ENCODE results near the gene MBD3L4.
"Not testable (repeated sequence)": the region's sequence is repeated elsewhere in the genome, so short reads cannot be mapped to it uniquely, and the experiment has no call there.

DNA sequence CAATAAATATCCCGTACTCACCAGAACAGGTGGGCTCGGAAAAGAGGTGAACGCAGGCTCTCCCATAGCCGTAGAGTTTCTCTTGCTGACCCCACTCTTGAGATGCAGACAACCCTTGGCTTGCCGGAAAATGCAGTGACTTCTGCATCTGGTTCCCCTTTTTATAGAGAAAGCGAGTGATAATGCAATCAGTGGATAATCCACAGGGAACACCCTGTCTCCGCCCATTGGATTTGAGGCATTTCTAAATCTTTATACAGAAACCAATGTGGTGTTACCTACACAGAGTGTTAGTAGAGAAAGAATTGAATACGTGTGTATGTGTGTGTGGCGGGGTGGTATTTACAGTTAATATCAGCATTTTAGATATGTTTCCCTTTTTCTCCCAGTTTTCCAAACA is at the start of gene MBD3L4:
- TF ChIP-seq, protein P1, sequence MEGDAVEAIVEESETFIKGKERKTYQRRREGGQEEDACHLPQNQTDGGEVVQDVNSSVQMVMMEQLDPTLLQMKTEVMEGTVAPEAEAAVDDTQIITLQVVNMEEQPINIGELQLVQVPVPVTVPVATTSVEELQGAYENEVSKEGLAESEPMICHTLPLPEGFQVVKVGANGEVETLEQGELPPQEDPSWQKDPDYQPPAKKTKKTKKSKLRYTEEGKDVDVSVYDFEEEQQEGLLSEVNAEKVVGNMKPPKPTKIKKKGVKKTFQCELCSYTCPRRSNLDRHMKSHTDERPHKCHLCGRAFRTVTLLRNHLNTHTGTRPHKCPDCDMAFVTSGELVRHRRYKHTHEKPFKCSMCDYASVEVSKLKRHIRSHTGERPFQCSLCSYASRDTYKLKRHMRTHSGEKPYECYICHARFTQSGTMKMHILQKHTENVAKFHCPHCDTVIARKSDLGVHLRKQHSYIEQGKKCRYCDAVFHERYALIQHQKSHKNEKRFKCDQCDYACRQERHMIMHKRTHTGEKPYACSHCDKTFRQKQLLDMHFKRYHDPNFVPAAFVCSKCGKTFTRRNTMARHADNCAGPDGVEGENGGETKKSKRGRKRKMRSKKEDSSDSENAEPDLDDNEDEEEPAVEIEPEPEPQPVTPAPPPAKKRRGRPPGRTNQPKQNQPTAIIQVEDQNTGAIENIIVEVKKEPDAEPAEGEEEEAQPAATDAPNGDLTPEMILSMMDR (IDR thresholded peaks at IDR 0.05 in 2 of 3, conservative IDR thresholded peaks at IDR 0.05 in 1 of 3; ENCODE audit: control insufficient read depth in 2 of 3, extremely low read depth in 1 of 3, insufficient read depth in 1 of 3, low read depth in 3 of 3, low read length in 3 of 3) = not testable (repeated sequence)
- TF ChIP-seq MYC (IDR thresholded peaks at IDR 0.05; ENCODE audit: insufficient read depth, insufficient read length, insufficient replicate concordance, low read length, severe bottlenecking); POLR2AphosphoS5 (IDR thresholded peaks at IDR 0.05; ENCODE audit: low read length); POLR2A (IDR thresholded peaks at IDR 0.05; ENCODE audit: low read depth, low read length); BMI1 (IDR thresholded peaks at IDR 0.05; ENCODE audit: borderline replicate concordance); RAD21 (IDR thresholded peaks at IDR 0.05; ENCODE audit: insufficient read depth, low read depth, low read length); JUND (IDR thresholded peaks at IDR 0.05; ENCODE audit: low read depth, low read length); SMAD1 (IDR thresholded peaks at IDR 0.05; ENCODE audit: low read depth, partially characterized antibody); HCFC1 (IDR thresholded peaks at IDR 0.05; ENCODE audit: low read length); ZNF384 (IDR thresholded peaks at IDR 0.05; ENCODE audit: borderline replicate concordance, low read depth, low read length): not testable (repeated sequence)
- TF ChIP-seq, protein P2, sequence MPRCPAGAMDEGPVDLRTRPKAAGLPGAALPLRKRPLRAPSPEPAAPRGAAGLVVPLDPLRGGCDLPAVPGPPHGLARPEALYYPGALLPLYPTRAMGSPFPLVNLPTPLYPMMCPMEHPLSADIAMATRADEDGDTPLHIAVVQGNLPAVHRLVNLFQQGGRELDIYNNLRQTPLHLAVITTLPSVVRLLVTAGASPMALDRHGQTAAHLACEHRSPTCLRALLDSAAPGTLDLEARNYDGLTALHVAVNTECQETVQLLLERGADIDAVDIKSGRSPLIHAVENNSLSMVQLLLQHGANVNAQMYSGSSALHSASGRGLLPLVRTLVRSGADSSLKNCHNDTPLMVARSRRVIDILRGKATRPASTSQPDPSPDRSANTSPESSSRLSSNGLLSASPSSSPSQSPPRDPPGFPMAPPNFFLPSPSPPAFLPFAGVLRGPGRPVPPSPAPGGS (IDR thresholded peaks at IDR 0.05; ENCODE audit: borderline replicate concordance, insufficient read depth, low read depth, low read length, poor library complexity, severe bottlenecking) = not testable (repeated sequence)

Measured in GM12878 (cell line).